Measurements from ENCODE around the gene PITX3.
"Not testable (repeated sequence)": the region's sequence is repeated elsewhere in the genome, so short reads cannot be mapped to it uniquely, and the experiment has no call there.

Gene PITX3

GRCh38 chr10:102254426-102254825 is 13.1 kb upstream of the PITX3 start:
- no peak for DNase-seq

- DNase-seq, result not testable (repeated sequence)
These were observed 11.2 kb upstream of the PITX3 start for GRCh38 chr10:102252508-102252907.

GRCh38 chr10:102247734-102248133 is 6.4 kb upstream of the PITX3 start:
- no peak for DNase-seq

GRCh38 chr10:102246261-102246660 is 4.9 kb upstream of the PITX3 start:
- DNase-seq, result no peak

GRCh38 chr10:102245932-102246251 is 4.6 kb upstream of the PITX3 start:
- DNase-seq, result no peak

- peak; percentile 97 for DNase-seq
These were observed 4.0 kb upstream of the PITX3 start, which contains the start of gene GBF1 for GRCh38 chr10:102245082-102245931. Gene GBF1, plus strand, starts transcription at chr10:102245532. Its CDS starts 13,407 bp downstream, at chr10:102258939.

GRCh38 chr10:102243309-102243708 is 2.0 kb upstream of the PITX3 start:
- DNase-seq, result no peak

- no peak for DNase-seq
These were observed 790 bp upstream of the PITX3 start for GRCh38 chr10:102242118-102242485.

- no peak for DNase-seq
These were observed 274 bp downstream of the PITX3 start for GRCh38 chr10:102241032-102241443.

GRCh38 chr10:102240467-102241031 is 763 bp downstream of the PITX3 start:
- DNase-seq, result no peak

GRCh38 chr10:102237711-102238252 is 3.5 kb downstream of the PITX3 start:
- DNase-seq, result no peak

- DNase-seq, result no peak
These were observed 5.3 kb downstream of the PITX3 start for GRCh38 chr10:102236006-102236405.

- no peak for DNase-seq
These were observed 5.8 kb downstream of the PITX3 start for GRCh38 chr10:102235598-102235920.

- DNase-seq, result no peak
These were observed 6.3 kb downstream of the PITX3 start for GRCh38 chr10:102234888-102235597.

GRCh38 chr10:102233997-102234396 is 7.3 kb downstream of the PITX3 start:
- no peak for DNase-seq

GRCh38 chr10:102231357-102232318 is 9.7 kb downstream of the PITX3 start:
- DNase-seq, result peak; percentile 73

GRCh38 chr10:102230861-102231356 is 10.4 kb downstream of the PITX3 start:
- DNase-seq, result peak; percentile 59

GRCh38 chr10:102230264-102230860 is 10.9 kb downstream of the PITX3 start:
- peak; percentile 44 for DNase-seq

- DNase-seq, result peak; percentile 88
These were observed 11.5 kb downstream of the PITX3 start for GRCh38 chr10:102229810-102230263.

- DNase-seq, result no peak
These were observed 14.3 kb downstream of the PITX3 start for GRCh38 chr10:102227050-102227449.

GRCh38 chr10:102226542-102226870 is 14.8 kb downstream of the PITX3 start:
- no peak for DNase-seq

Data from CD4-positive, alpha-beta T cell treated with Interleukin-12 subunit alpha and Interleukin-12 subunit beta, for 1 hour (primary cell).